HepG2 (cell line): ENCODE results near the gene PEPD. TPM values are rescaled to one million over a fixed set of nuclear protein-coding genes. Genes with fewer than 3 reads are reported as not detected.

Experiments
- ARNT2 ChIP-seq: sonication (generic); formaldehyde crosslinking; IDR thresholded peaks from 2 replicates; pipeline ENCODE4 v1.8.0; 2022; ENCODE audit warnings: mild to moderate bottlenecking, low read depth, missing genetic modification reagents, moderate library complexity
- BCL3 ChIP-seq: sonication (generic); formaldehyde crosslinking; IDR thresholded peaks from 2 replicates; pipeline ENCODE4 v1.5.1; 2020; ENCODE audit warnings: mild to moderate bottlenecking, missing genetic modification reagents, moderate library complexity
- GABPA ChIP-seq, 2 experiments: IDR thresholded peaks; 2 replicates each; pipeline ENCODE4 v1.6.1; 2011 to 2016; ENCODE audit warnings: low read depth in 2 of 2, low read length in 1 of 2, missing biosample characterization in 1 of 2, missing genetic modification characterization in 1 of 2
- HMGA1 ChIP-seq: sonication (generic); formaldehyde crosslinking; conservative IDR thresholded peaks from 2 replicates; pipeline ENCODE4 v1.4.0; 2020; ENCODE audit warnings: missing genetic modification reagents
- LBX2 ChIP-seq: sonication (generic); formaldehyde crosslinking; IDR thresholded peaks from 2 replicates; pipeline ENCODE4 v1.5.0; 2020; ENCODE audit warnings: missing genetic modification reagents, mild to moderate bottlenecking, borderline replicate concordance
- NFATC3 ChIP-seq: sonication (generic); formaldehyde crosslinking; IDR thresholded peaks from 2 replicates; pipeline ENCODE4 v1.5.1; 2020; ENCODE audit warnings: mild to moderate bottlenecking, missing genetic modification reagents
- NFKBIZ ChIP-seq: IDR thresholded peaks from 2 replicates; pipeline ENCODE4 v1.6.1; 2018; ENCODE audit warnings: missing genetic modification reagents, missing compliant biosample characterization
- NFYC ChIP-seq: IDR thresholded peaks from 2 replicates; pipeline ENCODE4 v1.6.1; 2016; ENCODE audit warnings: missing genetic modification reagents, missing compliant biosample characterization
- SMARCE1 ChIP-seq: fragments of 450-650 bp; IDR thresholded peaks from 2 replicates; pipeline ENCODE4 v1.6.1; 2017; ENCODE audit warnings: borderline replicate concordance
- TMF1 ChIP-seq: sonication (generic); formaldehyde crosslinking; IDR thresholded peaks from 2 replicates; pipeline ENCODE4 v1.8.1; 2022; ENCODE audit warnings: low read depth, missing genetic modification reagents
- TOPORS ChIP-seq: sonication (generic); formaldehyde crosslinking; IDR thresholded peaks from 2 replicates; pipeline ENCODE4 v1.8.0; 2023; ENCODE audit warnings: mild to moderate bottlenecking, missing genetic modification reagents
- TRAFD1 ChIP-seq: sonication (generic); formaldehyde crosslinking; IDR thresholded peaks from 2 replicates; pipeline ENCODE4 v1.5.1; 2020; ENCODE audit warnings: missing genetic modification reagents, mild to moderate bottlenecking, borderline replicate concordance
- ZMAT5 ChIP-seq: sonication (generic); formaldehyde crosslinking; IDR thresholded peaks from 2 replicates; pipeline ENCODE4 v1.5.0; 2020; ENCODE audit warnings: mild to moderate bottlenecking, low read depth, missing genetic modification reagents, borderline replicate concordance
- ZNF431 ChIP-seq: sonication (generic); formaldehyde crosslinking; IDR thresholded peaks from 2 replicates; pipeline ENCODE4 v1.9.0; 2022; ENCODE audit warnings: missing genetic modification reagents, low read depth, mild to moderate bottlenecking, borderline replicate concordance
- ZNF749 ChIP-seq: sonication (generic); formaldehyde crosslinking; IDR thresholded peaks from 2 replicates; pipeline ENCODE4 v1.8.0; 2022; ENCODE audit warnings: mild to moderate bottlenecking, missing genetic modification reagents, moderate library complexity, borderline replicate concordance
- ZUFSP ChIP-seq: sonication (generic); formaldehyde crosslinking; IDR thresholded peaks from 2 replicates; pipeline ENCODE4 v1.9.0; 2021; ENCODE audit warnings: missing genetic modification reagents, mild to moderate bottlenecking, borderline replicate concordance
- polyA plus RNA-seq, 8 experiments: library from polyadenylated mRNA; depleted of rRNA in 3 of 8; stranded (reverse) in 7 of 8; unstranded in 1 of 8; fragments of >200 nt; fragmentation: Illumina TruSeq in 4 of 8; extraction: Trizol in 4 of 8; gene quantifications; 2 replicates each; pipeline versions ENCODE4 v1.2.1 to v1.2.3, GENCODE V29; 2011 to 2016; ENCODE audit warnings: low read depth in 4 of 8, missing spikeins in 1 of 8, mixed read lengths in 1 of 8; ENCODE audit not compliant: insufficient read depth in 1 of 8
- total RNA-seq, 5 experiments: library from RNA; depleted of rRNA; stranded (reverse); fragments of >200 nt; fragmentation: Illumina TruSeq; extraction: Trizol; gene quantifications; 2 replicates each; pipeline ENCODE4 v1.2.3, GENCODE V29; 2016; ENCODE audit warnings: low read depth in 1 of 5

The PEPD gene
- total and polyA plus RNA-seq, 2 of the 13 experiments (the other 11 are each of a cell fraction or from before 2014, with no cell fraction given): 60.7 to 75.1 TPM

- 0 out of 2 replicates have a peak, but pooled peaks have one; percentile 43 for TF ChIP-seq TRAFD1 (CRISPR knock-in tag)
- no peak; the same call in 1 of the 2 replicates for TF ChIP-seq ZNF749 (CRISPR knock-in tag)
- TF ChIP-seq TMF1 (CRISPR knock-in tag): no peak
- TF ChIP-seq ZUFSP: no peak
- TF ChIP-seq GABPA (IDR thresholded peaks at IDR 0.05; ENCODE audit: low read depth, low read length): no peak
- TF ChIP-seq GABPA (CRISPR knock-in tag; IDR thresholded peaks at IDR 0.05; ENCODE audit: low read depth): peak; percentile 79
- 0 out of 2 replicates have a peak, but pooled peaks have one; percentile 73 for TF ChIP-seq NFKBIZ (CRISPR knock-in tag)
- 0 out of 2 replicates have a peak, but pooled peaks have one; percentile 24 for TF ChIP-seq NFYC (CRISPR knock-in tag)
- no peak; the same call in 1 of the 2 replicates for TF ChIP-seq ZNF431 (CRISPR knock-in tag)
- TF ChIP-seq TOPORS (CRISPR knock-in tag): no peak
- no peak for TF ChIP-seq LBX2 (CRISPR knock-in tag)
- TF ChIP-seq ZMAT5: no peak
- TF ChIP-seq HMGA1 (CRISPR knock-in tag): no peak
- no peak for TF ChIP-seq SMARCE1
- TF ChIP-seq NFATC3: no peak
- TF ChIP-seq BCL3 (CRISPR knock-in tag): peak; percentile 80; the same call in 1 of the 2 replicates
- peak; percentile 78; the same call in 1 of the 2 replicates for TF ChIP-seq ARNT2 (CRISPR knock-in tag)
- TF ChIP-seq, all 625 proteins: peak for 313
These were observed 124.7 kb downstream of the PEPD start (continued) for GRCh38 chr19:33396701-33397535.
